SK-N-SH treated with all-trans-retinoic acid at 6 μM for 48 hours (cell line): ENCODE results near the gene IPPK.

ENCODE experiments used
- ATAC-seq: fragments of 200-7000 bp; cut with Tn5 transposase; 3 replicates; pipeline ENCODE4 v1.9.1; 2020; ENCODE audit warnings: mild to moderate bottlenecking, moderate library complexity
- ARNTL ChIP-seq: fragments of 450-650 bp; formaldehyde crosslinking; IDR thresholded peaks from 2 replicates; pipeline ENCODE4 v1.5.0; 2020; ENCODE audit warnings: low read depth, mild to moderate bottlenecking, moderate library complexity, borderline replicate concordance
- BACH2 ChIP-seq: fragments of 250-450 bp; sonication (Bioruptor Pico); IDR thresholded peaks from 2 replicates; pipeline ENCODE4 v1.9.0; 2021; ENCODE audit warnings: mild to moderate bottlenecking, borderline replicate concordance
- CREB5 ChIP-seq: fragments of 250-450 bp; sonication (Bioruptor Pico); IDR thresholded peaks from 2 replicates; pipeline ENCODE4 v1.5.1; 2020; ENCODE audit warnings: low read depth, mild to moderate bottlenecking, moderate library complexity
- CSDC2 ChIP-seq: fragments of 250-450 bp; sonication (Bioruptor Pico); IDR thresholded peaks from 2 replicates; pipeline ENCODE4 v1.5.0; 2020; ENCODE audit warnings: mild to moderate bottlenecking, moderate library complexity
- ESRRG ChIP-seq: fragments of 250-450 bp; sonication (Bioruptor Pico); IDR thresholded peaks from 2 replicates; pipeline ENCODE4 v1.6.1; 2021; ENCODE audit warnings: mild to moderate bottlenecking
- GLIS3 ChIP-seq: fragments of 250-450 bp; sonication (Bioruptor Pico); IDR thresholded peaks from 2 replicates; pipeline ENCODE4 v1.5.0; 2020; ENCODE audit warnings: mild to moderate bottlenecking, moderate library complexity
- ISL1 ChIP-seq: fragments of 250-450 bp; sonication (Bioruptor Pico); IDR thresholded peaks from 2 replicates; pipeline ENCODE4 v2.1.2; 2022; ENCODE audit warnings: mild to moderate bottlenecking, moderate library complexity
- OSR1 ChIP-seq: fragments of 250-450 bp; sonication (Bioruptor Pico); IDR thresholded peaks from 2 replicates; pipeline ENCODE4 v1.8.0; 2022; ENCODE audit warnings: moderate library complexity, mild to moderate bottlenecking, inconsistent platforms
- PPARA ChIP-seq: fragments of 250-450 bp; sonication (Bioruptor Pico); IDR thresholded peaks from 2 replicates; pipeline ENCODE4 v1.5.0; 2020; ENCODE audit warnings: mild to moderate bottlenecking, borderline replicate concordance
- RARB ChIP-seq: fragments of 250-450 bp; sonication (Bioruptor Pico); IDR thresholded peaks from 2 replicates; pipeline ENCODE4 v1.8.0; 2021; ENCODE audit warnings: mild to moderate bottlenecking, moderate library complexity
- TCF4 ChIP-seq: fragments of 250-450 bp; sonication (Bioruptor Pico); IDR thresholded peaks from 2 replicates; pipeline ENCODE4 v1.8.0; 2021; ENCODE audit warnings: mild to moderate bottlenecking, moderate library complexity, borderline replicate concordance
- TOX ChIP-seq: fragments of 250-450 bp; sonication (Bioruptor Pico); IDR thresholded peaks from 2 replicates; pipeline ENCODE4 v1.8.0; 2021; ENCODE audit warnings: mild to moderate bottlenecking, moderate library complexity, borderline replicate concordance
- ZC3H10 ChIP-seq: fragments of 250-450 bp; sonication (Bioruptor Pico); IDR thresholded peaks from 2 replicates; pipeline ENCODE4 v1.5.1; 2021; ENCODE audit warnings: mild to moderate bottlenecking, moderate library complexity
- ZFP3 ChIP-seq: fragments of 250-450 bp; sonication (Bioruptor Pico); IDR thresholded peaks from 2 replicates; pipeline ENCODE4 v1.5.0; 2020; ENCODE audit warnings: mild to moderate bottlenecking, moderate library complexity
- ZFP30 ChIP-seq: fragments of 450-650 bp; formaldehyde crosslinking; IDR thresholded peaks from 2 replicates; pipeline ENCODE4 v1.5.0; 2022; ENCODE audit warnings: mild to moderate bottlenecking, moderate library complexity
- ZNF565 ChIP-seq: fragments of 450-650 bp; formaldehyde crosslinking; conservative IDR thresholded peaks from 2 replicates; pipeline ENCODE4 v1.5.0; 2020; ENCODE audit warnings: low read depth, mild to moderate bottlenecking, moderate library complexity
- ZNF70 ChIP-seq: fragments of 450-650 bp; formaldehyde crosslinking; IDR thresholded peaks from 2 replicates; pipeline ENCODE4 v1.5.0; 2020; ENCODE audit warnings: mild to moderate bottlenecking, moderate library complexity
- ZNF8 ChIP-seq: fragments of 450-650 bp; formaldehyde crosslinking; IDR thresholded peaks from 2 replicates; pipeline ENCODE4 v1.5.0; 2020; ENCODE audit warnings: mild to moderate bottlenecking, moderate library complexity
- TF ChIP-seq, protein P1 (sequence below): fragments of 250-450 bp; sonication (Bioruptor Pico); IDR thresholded peaks from 2 replicates; pipeline ENCODE4 v1.8.0; 2021; ENCODE audit warnings: low read depth, mild to moderate bottlenecking, moderate library complexity, borderline replicate concordance
- TF ChIP-seq, protein P2 (sequence below): fragments of 250-450 bp; sonication (Bioruptor Pico); IDR thresholded peaks from 2 replicates; pipeline ENCODE4 v1.5.1; 2021; ENCODE audit warnings: mild to moderate bottlenecking, moderate library complexity
- TF ChIP-seq, protein P3 (sequence below): fragments of 250-450 bp; sonication (Bioruptor Pico); IDR thresholded peaks from 2 replicates; pipeline ENCODE4 v1.5.0; 2020; ENCODE audit warnings: mild to moderate bottlenecking, moderate library complexity

The IPPK gene

DNA sequence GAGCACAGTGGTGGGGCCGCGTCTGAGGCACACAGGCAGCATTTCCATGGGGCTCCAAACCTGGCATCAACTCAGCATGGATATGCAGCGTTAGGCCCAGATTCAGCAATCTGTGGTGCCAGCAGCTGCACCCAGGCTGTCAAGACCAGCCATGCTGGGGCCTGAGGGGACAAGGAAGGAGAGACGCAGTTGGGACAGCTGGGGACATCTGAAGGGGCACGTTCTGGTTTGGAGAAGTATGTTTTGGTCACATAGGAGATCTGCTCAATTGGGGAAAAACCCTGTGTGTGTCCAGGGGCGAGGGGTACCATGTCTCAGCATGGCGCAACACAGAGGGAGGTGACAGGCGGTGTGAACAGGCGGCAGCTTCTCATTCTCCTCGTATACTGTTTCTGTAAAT lies 67.5 kb downstream of the IPPK start:
- ATAC-seq, result no peak
- TF ChIP-seq ZC3H10 (CRISPR knock-in tag) (no peak), TCF4 (CRISPR knock-in tag) (no peak), ESRRG (CRISPR knock-in tag) (no peak), CREB5 (no peak), RARB (no peak), ZFP3 (CRISPR knock-in tag) (no peak), ARNTL (CRISPR knock-in tag) (no peak), ZNF70 (CRISPR knock-in tag) (no peak), OSR1 (CRISPR knock-in tag) (no peak), ZNF8 (no peak)
- TF ChIP-seq, protein P1, sequence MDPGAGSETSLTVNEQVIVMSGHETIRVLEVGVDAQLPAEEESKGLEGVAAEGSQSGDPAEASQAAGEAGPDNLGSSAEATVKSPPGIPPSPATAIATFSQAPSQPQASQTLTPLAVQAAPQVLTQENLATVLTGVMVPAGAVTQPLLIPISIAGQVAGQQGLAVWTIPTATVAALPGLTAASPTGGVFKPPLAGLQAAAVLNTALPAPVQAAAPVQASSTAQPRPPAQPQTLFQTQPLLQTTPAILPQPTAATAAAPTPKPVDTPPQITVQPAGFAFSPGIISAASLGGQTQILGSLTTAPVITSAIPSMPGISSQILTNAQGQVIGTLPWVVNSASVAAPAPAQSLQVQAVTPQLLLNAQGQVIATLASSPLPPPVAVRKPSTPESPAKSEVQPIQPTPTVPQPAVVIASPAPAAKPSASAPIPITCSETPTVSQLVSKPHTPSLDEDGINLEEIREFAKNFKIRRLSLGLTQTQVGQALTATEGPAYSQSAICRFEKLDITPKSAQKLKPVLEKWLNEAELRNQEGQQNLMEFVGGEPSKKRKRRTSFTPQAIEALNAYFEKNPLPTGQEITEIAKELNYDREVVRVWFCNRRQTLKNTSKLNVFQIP (CRISPR knock-in tag), result no peak
- TF ChIP-seq, protein P2, sequence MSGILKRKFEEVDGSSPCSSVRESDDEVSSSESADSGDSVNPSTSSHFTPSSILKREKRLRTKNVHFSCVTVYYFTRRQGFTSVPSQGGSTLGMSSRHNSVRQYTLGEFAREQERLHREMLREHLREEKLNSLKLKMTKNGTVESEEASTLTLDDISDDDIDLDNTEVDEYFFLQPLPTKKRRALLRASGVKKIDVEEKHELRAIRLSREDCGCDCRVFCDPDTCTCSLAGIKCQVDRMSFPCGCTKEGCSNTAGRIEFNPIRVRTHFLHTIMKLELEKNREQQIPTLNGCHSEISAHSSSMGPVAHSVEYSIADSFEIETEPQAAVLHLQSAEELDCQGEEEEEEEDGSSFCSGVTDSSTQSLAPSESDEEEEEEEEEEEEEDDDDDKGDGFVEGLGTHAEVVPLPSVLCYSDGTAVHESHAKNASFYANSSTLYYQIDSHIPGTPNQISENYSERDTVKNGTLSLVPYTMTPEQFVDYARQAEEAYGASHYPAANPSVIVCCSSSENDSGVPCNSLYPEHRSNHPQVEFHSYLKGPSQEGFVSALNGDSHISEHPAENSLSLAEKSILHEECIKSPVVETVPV, result no peak

- ATAC-seq, result no peak
- TF ChIP-seq, protein P1 (CRISPR knock-in tag), result no peak
- TF ChIP-seq ZFP30 (CRISPR knock-in tag) (no peak), ZFP3 (CRISPR knock-in tag) (no peak), BACH2 (CRISPR knock-in tag) (no peak), GLIS3 (CRISPR knock-in tag) (no peak), ISL1 (no peak), ARNTL (CRISPR knock-in tag) (no peak), TCF4 (CRISPR knock-in tag) (no peak), TOX (no peak), ZNF565 (no peak), RARB (no peak), OSR1 (CRISPR knock-in tag) (no peak)
Observed at GRCh38 chr9:92601451-92601850, 68.5 kb downstream of the IPPK start.

- peak; percentile 73 for ATAC-seq
- no peak for TF ChIP-seq ZC3H10 (CRISPR knock-in tag)
- TF ChIP-seq, all 23 proteins: peak for 0
Observed at GRCh38 chr9:92600462-92601261, 69.3 kb downstream of the IPPK start.

- ATAC-seq, result no peak
- TF ChIP-seq CSDC2 (CRISPR knock-in tag) (no peak), BACH2 (CRISPR knock-in tag) (no peak), RARB (no peak), PPARA (CRISPR knock-in tag) (no peak), ISL1 (no peak), ZFP3 (CRISPR knock-in tag) (no peak), ESRRG (CRISPR knock-in tag) (no peak)
- TF ChIP-seq, protein P3, sequence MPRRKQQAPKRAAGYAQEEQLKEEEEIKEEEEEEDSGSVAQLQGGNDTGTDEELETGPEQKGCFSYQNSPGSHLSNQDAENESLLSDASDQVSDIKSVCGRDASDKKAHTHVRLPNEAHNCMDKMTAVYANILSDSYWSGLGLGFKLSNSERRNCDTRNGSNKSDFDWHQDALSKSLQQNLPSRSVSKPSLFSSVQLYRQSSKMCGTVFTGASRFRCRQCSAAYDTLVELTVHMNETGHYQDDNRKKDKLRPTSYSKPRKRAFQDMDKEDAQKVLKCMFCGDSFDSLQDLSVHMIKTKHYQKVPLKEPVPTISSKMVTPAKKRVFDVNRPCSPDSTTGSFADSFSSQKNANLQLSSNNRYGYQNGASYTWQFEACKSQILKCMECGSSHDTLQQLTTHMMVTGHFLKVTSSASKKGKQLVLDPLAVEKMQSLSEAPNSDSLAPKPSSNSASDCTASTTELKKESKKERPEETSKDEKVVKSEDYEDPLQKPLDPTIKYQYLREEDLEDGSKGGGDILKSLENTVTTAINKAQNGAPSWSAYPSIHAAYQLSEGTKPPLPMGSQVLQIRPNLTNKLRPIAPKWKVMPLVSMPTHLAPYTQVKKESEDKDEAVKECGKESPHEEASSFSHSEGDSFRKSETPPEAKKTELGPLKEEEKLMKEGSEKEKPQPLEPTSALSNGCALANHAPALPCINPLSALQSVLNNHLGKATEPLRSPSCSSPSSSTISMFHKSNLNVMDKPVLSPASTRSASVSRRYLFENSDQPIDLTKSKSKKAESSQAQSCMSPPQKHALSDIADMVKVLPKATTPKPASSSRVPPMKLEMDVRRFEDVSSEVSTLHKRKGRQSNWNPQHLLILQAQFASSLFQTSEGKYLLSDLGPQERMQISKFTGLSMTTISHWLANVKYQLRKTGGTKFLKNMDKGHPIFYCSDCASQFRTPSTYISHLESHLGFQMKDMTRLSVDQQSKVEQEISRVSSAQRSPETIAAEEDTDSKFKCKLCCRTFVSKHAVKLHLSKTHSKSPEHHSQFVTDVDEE (CRISPR knock-in tag), result no peak
- TF ChIP-seq, all 23 proteins: peak for 0
Observed at GRCh38 chr9:92599938-92600461, 69.9 kb downstream of the IPPK start.
